Measurements from ENCODE around the gene SLC24A5. TPM values are rescaled to one million over a fixed set of nuclear protein-coding genes. Genes with fewer than 3 reads are reported as not detected.

Gene SLC24A5
- total RNA-seq, 1 experiment from 2014 or later = not detected

DNA sequence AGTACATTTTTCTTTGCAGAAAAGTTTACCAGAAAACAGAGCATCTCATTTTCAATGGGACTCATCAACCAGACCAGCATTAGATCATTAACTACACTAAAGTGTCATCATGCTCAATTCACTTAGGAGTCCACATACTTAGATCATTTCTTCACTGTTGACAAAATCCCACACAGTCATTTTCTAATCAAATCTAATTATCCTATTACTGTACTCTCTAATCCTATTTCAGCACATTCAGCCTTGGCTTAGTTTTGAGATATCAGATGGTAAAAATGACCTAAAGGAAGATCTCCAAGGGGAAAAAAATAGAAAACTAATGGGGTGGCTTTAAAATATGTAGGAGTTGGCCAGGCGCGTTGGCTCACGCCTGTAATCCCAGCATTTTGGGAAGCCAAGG lies 65.5 kb downstream of the SLC24A5 start:
- DNase-seq (ENCODE audit: low spot score) = no peak

- DNase-seq (ENCODE audit: low spot score) = peak; percentile 56
Observed at GRCh38 chr15:48190932-48191573, 70.3 kb downstream of the SLC24A5 start.

DNA sequence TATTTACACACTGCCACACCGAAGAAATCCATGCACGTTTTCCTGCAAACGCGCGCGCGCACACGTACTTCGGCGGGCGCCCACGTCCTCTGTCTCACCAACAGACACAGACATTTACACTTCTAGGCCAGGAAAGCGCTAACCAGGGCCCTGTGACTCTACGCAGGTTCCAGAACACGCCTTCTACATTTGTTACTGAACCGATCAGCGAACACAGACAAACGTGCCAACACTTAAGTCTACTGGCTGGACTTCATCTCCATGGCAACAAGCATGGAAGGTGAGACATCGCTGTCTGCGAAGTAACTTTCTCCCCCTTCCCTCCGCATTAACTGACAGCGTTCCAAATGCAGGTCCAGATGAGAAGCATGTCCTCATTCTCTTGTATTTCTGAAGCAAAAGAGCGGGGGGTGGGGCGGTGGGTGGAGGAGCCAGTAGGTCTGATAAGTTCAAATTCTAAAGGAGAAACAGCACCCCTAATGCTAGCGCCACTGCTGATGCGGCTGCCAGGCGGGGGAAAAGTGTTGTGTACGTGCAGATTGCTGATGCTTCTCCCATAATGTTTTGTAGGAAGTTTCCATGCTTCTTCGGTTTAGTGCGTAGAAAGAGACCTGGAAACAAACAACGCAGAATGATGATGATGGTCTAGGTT lies 70.9 kb downstream of the SLC24A5 start, which contains the start of gene CTXN2:
TSS of gene CTXN2 (plus strand) at position 92 of the 652 bp plus-strand sequence. CDS start 9,636 bp downstream, outside the sequence.
- no peak for DNase-seq (ENCODE audit: low spot score)

Other genes with a start within 250 kb of the SLC24A5 start
- 30.4 and 41.4 TPM in 2 replicates for gene MYEF2, start 57.3 kb downstream of the SLC24A5 start, total RNA-seq (2014; rRNA removed; shearing (Covaris generic))
- gene CTXN2, start 70.7 kb downstream of the SLC24A5 start, total RNA-seq (2014; rRNA removed; shearing (Covaris generic)) = 0.05 TPM in 1 of 2 replicates, not detected in the other
- not detected in 2 replicates for gene SLC12A1, start 85.3 kb downstream of the SLC24A5 start, total RNA-seq (2014; rRNA removed; shearing (Covaris generic))
- gene DUT, start 210.4 kb downstream of the SLC24A5 start, total RNA-seq (2014; rRNA removed; shearing (Covaris generic)) = 125 and 148 TPM in 2 replicates